Body of pancreas (tissue), 4 donors: ENCODE data around the gene CARNS1. TPM values are rescaled to one million over a fixed set of nuclear protein-coding genes. Genes with fewer than 3 reads are reported as not detected.

Experiments
- ATAC-seq: fragments of 150-250 bp; one replicate; pipeline ENCODE4 v1.9.1; 2016
- DNase-seq, 4 donors: peaks; one replicate each; pipeline ENCODE4 v3.0.0-alpha.2; 2019
- H3K27ac ChIP-seq, 4 donors: fragments of 200-600 bp; sonication (generic); 1 replicate in 3 of 4; 2 replicates in 1 of 4; pipeline versions ENCODE4 v1.5.1 to v1.6.1; 2016 to 2019; ENCODE audit warnings: mild to moderate bottlenecking in 1 of 4, mixed read lengths in 1 of 4, moderate library complexity in 1 of 4
- H3K27me3 ChIP-seq, 2 donors: fragments of 200-600 bp; sonication (generic); one replicate each; pipeline ENCODE4 v1.6.0; 2016; ENCODE audit warnings: mild to moderate bottlenecking in 1 of 2
- H3K36me3 ChIP-seq, 2 donors: fragments of 200-600 bp; sonication (generic); replicated peaks in 1 of 2; 2 replicates each; pipeline ENCODE4 v1.5.1; 2016; ENCODE audit warnings: low read depth in 2 of 2; ENCODE audit not compliant: insufficient read depth in 1 of 2
- H3K4me1 ChIP-seq: fragments of 200-600 bp; sonication (generic); one replicate; pipeline ENCODE4 v1.6.0; 2016
- H3K4me3 ChIP-seq, 2 donors: fragments of 200-600 bp; sonication (generic); 1 replicate in 1 of 2; 2 replicates in 1 of 2; pipeline ENCODE4 v1.5.1; 2016 to 2019
- H3K9me3 ChIP-seq, 3 donors: fragments of 200-600 bp; sonication (generic); 1 replicate in 2 of 3; 2 replicates in 1 of 3; pipeline ENCODE4 v1.5.1; 2016
- CTCF ChIP-seq, 7 experiments: fragments of 450-650 bp in 4 of 7; fragments of 200-600 bp in 3 of 7; sonication (generic) in 3 of 7; IDR thresholded peaks; one replicate each; pipeline ENCODE4 v1.5.1; 2016 to 2019; ENCODE audit warnings: antibody characterized with exemption in 7 of 7
- POLR2A ChIP-seq, 3 donors: fragments of 450-650 bp; IDR thresholded peaks; one replicate each; pipeline ENCODE4 v1.6.1; 2016; ENCODE audit warnings: antibody characterized with exemption in 3 of 3, mild to moderate bottlenecking in 2 of 3
- WGBS, 2 donors: methylation state at CpG; one replicate each; pipeline ENCODE4 v1.1.5; 2017; 5-methylcytosine and 5-hydroxymethylcytosine counted together
- intact Hi-C: fragments of 100-400 bp; cut with DNase I; formaldehyde crosslinking; loops from one replicate; pipeline ENCODE4 v1.15.1; 2023
- total RNA-seq, 2 donors: library from RNA; depleted of rRNA; stranded (reverse); fragments of >200 nt; gene quantifications; one replicate each; pipeline ENCODE4 v1.1.0, GENCODE V29; 2016

Gene CARNS1
- total RNA-seq, 2 donors from 2014 or later = 2.1 to 2.6 TPM

GRCh38 chr11:67372321-67372992 lies 43.0 kb upstream of the CARNS1 start:
- DNase-seq (peak in 2 of 4 donors; percentile 40 to 47), ATAC-seq (peak; percentile 7)
- 0 to 10% methylated on average over 2 to 72 of the region's 78 CpGs for WGBS, 2 donors
- TF ChIP-seq POLR2A (IDR thresholded peaks at IDR 0.05) = peak in 1 of 3 donors; percentile 27
- no peak for TF ChIP-seq CTCF (IDR thresholded peaks at IDR 0.05)
- H3K27me3 ChIP-seq = no peaks in the 10 kb centered on the region
- peak overlapping the region; percentile 89 to 95 (median 92) for H3K27ac ChIP-seq
- H3K36me3 ChIP-seq = no peaks in the 10 kb centered on the region
- intact Hi-C loops = no loop called here
- peak overlapping the region; percentile 34 to 50 for H3K4me3 ChIP-seq
- no peaks in the 10 kb centered on the region for H3K9me3 ChIP-seq
- peaks cover 39% of the 10 kb centered on the region for H3K4me1 ChIP-seq

GRCh38 chr11:67372993-67373647 lies 42.4 kb upstream of the CARNS1 start, which contains the start of gene CLCF1:
Gene CLCF1 (minus strand): TSS chr11:67373598. CDS start chr11:67373539, 59 bp downstream.
- 0% methylated on average over 17 to 72 of the region's 76 CpGs for WGBS, 2 donors

GRCh38 chr11:67373648-67374570 lies 41.6 kb upstream of the CARNS1 start:
- H3K36me3 ChIP-seq = no peaks in the 10 kb centered on the region
- H3K4me3 ChIP-seq = peak overlapping the region; percentile 34 to 50
- H3K9me3 ChIP-seq = no peaks in the 10 kb centered on the region
- peaks cover 38% of the 10 kb centered on the region for H3K4me1 ChIP-seq
- ATAC-seq (peak; percentile 78), DNase-seq (peak; percentile 86 to 94 (median 89))
- H3K27ac ChIP-seq = peak overlapping the region; percentile 89 to 95 (median 92)
- WGBS, 2 donors = 2 to 8% methylated on average over 15 to 33 of the region's 40 CpGs
- TF ChIP-seq CTCF (IDR thresholded peaks at IDR 0.05) = peak; percentile 34 to 84 (median 74)
- peak; percentile 53 to 86 (median 85) for TF ChIP-seq POLR2A (IDR thresholded peaks at IDR 0.05)
- no peaks in the 10 kb centered on the region for H3K27me3 ChIP-seq
- intact Hi-C loops = no loop called here

More at GRCh38 chr11:67372993-67373647, 42.4 kb upstream of the CARNS1 start, which contains the start of gene CLCF1:
- H3K9me3 ChIP-seq = no peaks in the 10 kb centered on the region
- H3K27me3 ChIP-seq = no peaks in the 10 kb centered on the region
- H3K27ac ChIP-seq = peak within 1 kb of the TSS; percentile 89 to 95 (median 92)
- peak; percentile 68 to 78 (median 72) for DNase-seq
- intact Hi-C loops = no loop called here
- H3K36me3 ChIP-seq = no peaks in the 10 kb centered on the region
- peak; percentile 59 for ATAC-seq
- TF ChIP-seq POLR2A (IDR thresholded peaks at IDR 0.05) (peak; percentile 36 to 58 (median 53)), CTCF (IDR thresholded peaks at IDR 0.05) (no peak)
- peaks cover 38% of the 10 kb centered on the region for H3K4me1 ChIP-seq
- peak within 1 kb of the TSS; percentile 34 to 50 for H3K4me3 ChIP-seq

- H3K4me1 ChIP-seq = peaks cover 38% of the 10 kb centered on the region
- H3K27ac ChIP-seq = peak overlapping the region; percentile 89 to 95 (median 92)
- no peaks in the 10 kb centered on the region for H3K9me3 ChIP-seq
- H3K36me3 ChIP-seq = no peaks in the 10 kb centered on the region
- ATAC-seq = no peak
- TF ChIP-seq POLR2A (IDR thresholded peaks at IDR 0.05) (no peak), CTCF (IDR thresholded peaks at IDR 0.05) (no peak)
- WGBS, 2 donors = 8 to 19% methylated on average over 3 to 9 of the region's 9 CpGs
- peak in 2 of 4 donors; percentile 41 to 44 for DNase-seq
- no peaks in the 10 kb centered on the region for H3K27me3 ChIP-seq
- intact Hi-C loops = loop anchor here (5.0 kb wide), 1 partner anchor 97 kb away; no protein-coding TSS in a partner anchor
- no peak overlapping the region for H3K4me3 ChIP-seq
Measured at GRCh38 chr11:67374571-67375281, 40.8 kb upstream of the CARNS1 start.
